ENCODE measurements around the gene PODNL1. TPM values are rescaled to one million over a fixed set of nuclear protein-coding genes. Genes with fewer than 3 reads are reported as not detected.

PODNL1 gene
- total RNA-seq, 4 donors from 2014 or later = 9.4 to 45.7 (median 20.7) TPM

- WGBS, 2 donors = 77 to 81% methylated on average over 5 of the region's 5 CpGs
- TF ChIP-seq EP300 (IDR thresholded peaks at IDR 0.05) = no peak
- TF ChIP-seq, protein P1, sequence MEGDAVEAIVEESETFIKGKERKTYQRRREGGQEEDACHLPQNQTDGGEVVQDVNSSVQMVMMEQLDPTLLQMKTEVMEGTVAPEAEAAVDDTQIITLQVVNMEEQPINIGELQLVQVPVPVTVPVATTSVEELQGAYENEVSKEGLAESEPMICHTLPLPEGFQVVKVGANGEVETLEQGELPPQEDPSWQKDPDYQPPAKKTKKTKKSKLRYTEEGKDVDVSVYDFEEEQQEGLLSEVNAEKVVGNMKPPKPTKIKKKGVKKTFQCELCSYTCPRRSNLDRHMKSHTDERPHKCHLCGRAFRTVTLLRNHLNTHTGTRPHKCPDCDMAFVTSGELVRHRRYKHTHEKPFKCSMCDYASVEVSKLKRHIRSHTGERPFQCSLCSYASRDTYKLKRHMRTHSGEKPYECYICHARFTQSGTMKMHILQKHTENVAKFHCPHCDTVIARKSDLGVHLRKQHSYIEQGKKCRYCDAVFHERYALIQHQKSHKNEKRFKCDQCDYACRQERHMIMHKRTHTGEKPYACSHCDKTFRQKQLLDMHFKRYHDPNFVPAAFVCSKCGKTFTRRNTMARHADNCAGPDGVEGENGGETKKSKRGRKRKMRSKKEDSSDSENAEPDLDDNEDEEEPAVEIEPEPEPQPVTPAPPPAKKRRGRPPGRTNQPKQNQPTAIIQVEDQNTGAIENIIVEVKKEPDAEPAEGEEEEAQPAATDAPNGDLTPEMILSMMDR (IDR thresholded peaks at IDR 0.05) = no peak
- no peak for TF ChIP-seq POLR2A (IDR thresholded peaks at IDR 0.05)
- H3K27ac ChIP-seq = no peak overlapping the region
- H3K36me3 ChIP-seq = peaks cover 0 to 99% (median 26%) of the 10 kb centered on the region in 3 donors
- H3K4me3 ChIP-seq = no peak overlapping the region
- H3K4me1 ChIP-seq = peaks cover 0 to 12% (median 0%) of the 10 kb centered on the region in 4 donors
- no peaks in the 10 kb centered on the region for H3K9me3 ChIP-seq
- DNase-seq (ENCODE audit: low spot score in 2 of 2) = no peak
- no peaks in the 10 kb centered on the region for H3K27me3 ChIP-seq
Measured at GRCh38 chr19:13964776-13965175, 26.6 kb upstream of the PODNL1 start.

DNA sequence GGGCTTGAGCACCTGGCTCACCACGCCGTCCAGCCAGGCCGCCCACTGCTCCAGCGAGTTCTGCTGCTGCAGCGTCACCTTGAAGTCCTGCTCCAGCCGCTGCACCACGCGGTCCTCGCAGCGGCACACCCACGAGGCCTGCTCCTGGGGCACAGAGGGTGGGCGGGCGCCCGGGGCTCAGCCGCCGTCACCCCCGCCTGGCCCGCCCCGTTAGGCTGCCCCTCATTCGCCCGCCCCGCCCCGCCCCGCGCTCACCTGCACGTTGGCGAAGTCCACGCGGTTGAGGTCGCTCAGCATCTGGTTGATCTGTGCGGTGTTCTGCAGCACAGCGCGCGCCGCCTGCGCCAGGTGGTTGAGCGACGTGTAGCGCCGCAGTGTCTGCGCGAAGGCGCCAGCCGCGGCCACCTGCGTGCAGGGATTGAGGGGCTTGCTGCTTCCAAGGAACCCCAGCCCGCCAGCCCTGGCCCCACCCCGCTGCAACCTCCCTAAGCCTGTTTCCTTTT is 25.4 kb upstream of the PODNL1 start:
- 86 to 90% methylated on average over 22 to 48 of the region's 48 CpGs for WGBS, 2 donors
- Histone ChIP-seq H3K4me3 (no peak overlapping the region), H3K36me3 (peaks cover 0 to 99% (median 19%) of the 10 kb centered on the region in 3 donors)

DNA sequence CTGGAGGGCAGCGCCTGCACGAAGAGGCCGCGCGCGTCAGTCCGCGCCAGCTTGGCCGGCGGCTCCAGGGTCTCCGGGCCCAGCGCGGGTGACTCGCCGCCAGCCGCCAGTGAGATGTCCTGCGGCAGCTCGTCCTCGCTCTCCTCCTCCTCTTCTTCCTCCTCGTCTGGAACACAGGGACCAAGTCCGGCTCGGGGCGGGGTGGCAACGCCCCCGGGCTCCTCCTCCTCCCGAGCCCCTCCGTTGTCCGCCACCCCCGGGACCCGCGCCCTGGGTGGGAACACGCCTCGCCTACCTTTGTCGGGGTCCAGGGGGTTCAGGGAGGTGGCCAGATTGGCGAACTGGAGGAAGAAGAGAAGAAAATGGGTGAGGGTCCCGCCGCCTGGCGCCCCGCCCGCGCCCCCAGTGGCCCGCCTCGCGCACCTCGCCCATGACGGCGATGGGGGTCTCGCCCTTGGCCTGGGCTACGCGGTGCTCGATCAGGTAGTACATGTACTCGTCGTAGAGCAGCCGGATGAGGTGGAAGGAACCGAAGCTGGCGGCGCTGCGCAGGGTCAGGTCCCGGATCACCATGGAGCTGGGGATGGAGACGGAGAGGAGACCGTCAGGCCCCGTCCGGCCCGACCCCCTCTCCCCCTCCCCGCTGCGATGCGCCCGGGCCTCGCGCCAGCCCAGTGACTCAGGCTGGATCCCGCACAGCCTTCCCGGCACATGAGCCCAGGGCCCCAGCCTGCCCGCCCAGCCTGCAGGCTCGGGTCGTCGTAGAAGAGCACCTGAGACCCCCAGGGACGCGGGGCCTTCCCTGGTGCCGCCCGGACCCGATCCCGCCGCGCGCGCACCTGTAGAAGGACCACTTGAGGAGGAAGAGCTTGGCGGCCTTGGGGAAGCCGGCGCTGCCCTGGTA is 24.7 kb upstream of the PODNL1 start:
- no peaks in the 10 kb centered on the region for H3K9me3 ChIP-seq
- H3K36me3 ChIP-seq = peaks cover 0 to 99% (median 15%) of the 10 kb centered on the region in 3 donors
- 73 to 81% methylated on average over 51 to 88 of the region's 89 CpGs for WGBS, 2 donors
- H3K27me3 ChIP-seq = no peaks in the 10 kb centered on the region
- TF ChIP-seq EP300 (IDR thresholded peaks at IDR 0.05) = no peak
- no peak for TF ChIP-seq POLR2A (IDR thresholded peaks at IDR 0.05)
- TF ChIP-seq, protein P1 (IDR thresholded peaks at IDR 0.05) = no peak
- H3K4me3 ChIP-seq = no peak overlapping the region
- no peak overlapping the region for H3K27ac ChIP-seq
- DNase-seq (ENCODE audit: low spot score in 2 of 2) = no peak
- H3K4me1 ChIP-seq = peaks cover 0 to 12% (median 0%) of the 10 kb centered on the region in 4 donors

More for the DNA sequence above, 25.4 kb upstream of the PODNL1 start:
- Histone ChIP-seq H3K9me3 (no peaks in the 10 kb centered on the region), H3K4me1 (peaks cover 0 to 12% (median 0%) of the 10 kb centered on the region in 4 donors), H3K27ac (no peak overlapping the region), H3K27me3 (no peaks in the 10 kb centered on the region)
- DNase-seq (ENCODE audit: low spot score in 2 of 2) = no peak
- TF ChIP-seq, protein P1 (IDR thresholded peaks at IDR 0.05) = no peak
- TF ChIP-seq EP300 (IDR thresholded peaks at IDR 0.05) = no peak
- no peak for TF ChIP-seq POLR2A (IDR thresholded peaks at IDR 0.05)

GRCh38 chr19:13961826-13962698 is 23.8 kb upstream of the PODNL1 start:
- no peak overlapping the region for H3K27ac ChIP-seq
- no peaks in the 10 kb centered on the region for H3K9me3 ChIP-seq
- 59 to 68% methylated on average over 50 to 55 of the region's 55 CpGs for WGBS, 2 donors
- peaks cover 0 to 99% (median 18%) of the 10 kb centered on the region in 3 donors for H3K36me3 ChIP-seq
- no peak for DNase-seq (ENCODE audit: low spot score in 2 of 2)
- no peaks in the 10 kb centered on the region for H3K27me3 ChIP-seq
- peaks cover 0 to 12% (median 0%) of the 10 kb centered on the region in 4 donors for H3K4me1 ChIP-seq
- H3K4me3 ChIP-seq = no peak overlapping the region
- no peak for TF ChIP-seq EP300 (IDR thresholded peaks at IDR 0.05)
- no peak for TF ChIP-seq POLR2A (IDR thresholded peaks at IDR 0.05)
- TF ChIP-seq, protein P1 (IDR thresholded peaks at IDR 0.05) = no peak
